ENCODE measurements around the gene PNPLA7. TPM values are rescaled to one million over a fixed set of nuclear protein-coding genes. Genes with fewer than 3 reads are reported as not detected.
A peak's percentile ranks its signal among the peaks of the same experiment; 100 is the strongest.
"Not testable (repeated sequence)": the region's sequence is repeated elsewhere in the genome, so short reads cannot be mapped to it uniquely, and the experiment has no call there.

PNPLA7 gene
- total RNA-seq, 1 donor from 2014 or later, result 3.9 TPM

GRCh38 chr9:137556069-137556838 is 6.1 kb upstream of the PNPLA7 start:
- no peak for TF ChIP-seq CTCF (IDR thresholded peaks at IDR 0.05; ENCODE audit: unreplicated experiment)
- no peaks in the 10 kb centered on the region for H3K9me3 Mint-ChIP-seq (ENCODE audit: unreplicated experiment)
- peaks cover 29% of the 10 kb centered on the region for H3K36me3 Mint-ChIP-seq (ENCODE audit: low read depth, unreplicated experiment)
- H3K27me3 Mint-ChIP-seq (ENCODE audit: unreplicated experiment), result no peaks in the 10 kb centered on the region
- peaks cover 5% of the 10 kb centered on the region for H3K4me1 Mint-ChIP-seq (ENCODE audit: unreplicated experiment)
- H3K4me3 Mint-ChIP-seq (ENCODE audit: unreplicated experiment), result peak overlapping the region; percentile 21
- no peak for DNase-seq (ENCODE audit: low spot score)
- no peak overlapping the region for H3K27ac Mint-ChIP-seq (ENCODE audit: unreplicated experiment)

GRCh38 chr9:137555179-137555578 is 5.0 kb upstream of the PNPLA7 start:
- peak overlapping the region; percentile 69 for H3K4me3 Mint-ChIP-seq (ENCODE audit: unreplicated experiment)
- H3K36me3 Mint-ChIP-seq (ENCODE audit: low read depth, unreplicated experiment), result peaks cover 27% of the 10 kb centered on the region
- H3K27ac Mint-ChIP-seq (ENCODE audit: unreplicated experiment), result no peak overlapping the region

DNA sequence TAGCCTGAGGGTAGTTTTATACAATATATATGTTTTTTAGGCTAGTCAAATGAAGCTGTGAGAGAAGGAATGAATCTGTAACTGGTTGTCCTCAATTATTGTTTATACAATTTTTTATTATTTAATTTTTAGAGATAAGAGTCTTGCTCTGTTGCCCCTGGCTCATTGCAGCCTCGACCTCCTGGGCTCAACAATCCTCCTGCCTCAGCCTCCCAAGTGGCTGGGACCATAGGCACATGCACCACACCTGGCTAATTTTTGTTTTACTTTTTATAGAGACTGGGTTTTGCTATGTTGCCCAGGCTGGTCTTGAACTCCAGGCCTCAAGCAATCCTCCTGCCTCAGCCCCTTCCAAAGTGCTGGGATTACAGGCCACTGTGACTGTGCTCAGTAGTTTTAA is 4.1 kb upstream of the PNPLA7 start:
- no peak for DNase-seq (ENCODE audit: low spot score)
- Mint-ChIP-seq H3K9me3 (ENCODE audit: unreplicated experiment) (no peaks in the 10 kb centered on the region), H3K4me1 (ENCODE audit: unreplicated experiment) (peaks cover 8% of the 10 kb centered on the region), H3K27me3 (ENCODE audit: unreplicated experiment) (peaks cover 6% of the 10 kb centered on the region), H3K27ac (ENCODE audit: unreplicated experiment) (no peak overlapping the region), H3K4me3 (ENCODE audit: unreplicated experiment) (no peak overlapping the region), H3K36me3 (ENCODE audit: low read depth, unreplicated experiment) (peaks cover 19% of the 10 kb centered on the region)
- TF ChIP-seq CTCF (IDR thresholded peaks at IDR 0.05; ENCODE audit: unreplicated experiment), result no peak

More at GRCh38 chr9:137555179-137555578, 5.0 kb upstream of the PNPLA7 start:
- no peak for TF ChIP-seq CTCF (IDR thresholded peaks at IDR 0.05; ENCODE audit: unreplicated experiment)
- peaks cover 1% of the 10 kb centered on the region for H3K27me3 Mint-ChIP-seq (ENCODE audit: unreplicated experiment)
- H3K4me1 Mint-ChIP-seq (ENCODE audit: unreplicated experiment), result peaks cover 6% of the 10 kb centered on the region
- DNase-seq (ENCODE audit: low spot score), result no peak
- no peaks in the 10 kb centered on the region for H3K9me3 Mint-ChIP-seq (ENCODE audit: unreplicated experiment)

- not testable (repeated sequence) for H3K9me3 Mint-ChIP-seq (ENCODE audit: unreplicated experiment); H3K27me3 Mint-ChIP-seq (ENCODE audit: unreplicated experiment); DNase-seq (ENCODE audit: low spot score); H3K27ac Mint-ChIP-seq (ENCODE audit: unreplicated experiment); H3K4me1 Mint-ChIP-seq (ENCODE audit: unreplicated experiment)
- Mint-ChIP-seq H3K4me3 (ENCODE audit: unreplicated experiment) (peak overlapping the region; percentile 59), H3K36me3 (ENCODE audit: low read depth, unreplicated experiment) (peaks cover 19% of the 10 kb centered on the region)
Observed at GRCh38 chr9:137553654-137554053, 3.5 kb upstream of the PNPLA7 start.

- peaks cover 19% of the 10 kb centered on the region for H3K36me3 Mint-ChIP-seq (ENCODE audit: low read depth, unreplicated experiment)
- no peak for DNase-seq (ENCODE audit: low spot score)
- peak overlapping the region; percentile 57 for H3K27ac Mint-ChIP-seq (ENCODE audit: unreplicated experiment)
- H3K9me3 Mint-ChIP-seq (ENCODE audit: unreplicated experiment), result no peaks in the 10 kb centered on the region
- no peak for TF ChIP-seq CTCF (IDR thresholded peaks at IDR 0.05; ENCODE audit: unreplicated experiment)
- peaks cover 6% of the 10 kb centered on the region for H3K27me3 Mint-ChIP-seq (ENCODE audit: unreplicated experiment)
- H3K4me1 Mint-ChIP-seq (ENCODE audit: unreplicated experiment), result peaks cover 8% of the 10 kb centered on the region
- H3K4me3 Mint-ChIP-seq (ENCODE audit: unreplicated experiment), result peak overlapping the region; percentile 95
Observed at GRCh38 chr9:137552022-137552768, 2.0 kb upstream of the PNPLA7 start.
